GM12873 (cell line): ENCODE data around the gene SLC34A3.

Experiments used
- CTCF ChIP-seq: IDR thresholded peaks from 2 replicates; pipeline ENCODE4 v1.5.1; 2012; ENCODE audit warnings: low read depth, mild to moderate bottlenecking, moderate library complexity, low read length, control low read depth; ENCODE audit not compliant: insufficient read depth; ENCODE audit errors: missing control alignments

Gene SLC34A3

DNA sequence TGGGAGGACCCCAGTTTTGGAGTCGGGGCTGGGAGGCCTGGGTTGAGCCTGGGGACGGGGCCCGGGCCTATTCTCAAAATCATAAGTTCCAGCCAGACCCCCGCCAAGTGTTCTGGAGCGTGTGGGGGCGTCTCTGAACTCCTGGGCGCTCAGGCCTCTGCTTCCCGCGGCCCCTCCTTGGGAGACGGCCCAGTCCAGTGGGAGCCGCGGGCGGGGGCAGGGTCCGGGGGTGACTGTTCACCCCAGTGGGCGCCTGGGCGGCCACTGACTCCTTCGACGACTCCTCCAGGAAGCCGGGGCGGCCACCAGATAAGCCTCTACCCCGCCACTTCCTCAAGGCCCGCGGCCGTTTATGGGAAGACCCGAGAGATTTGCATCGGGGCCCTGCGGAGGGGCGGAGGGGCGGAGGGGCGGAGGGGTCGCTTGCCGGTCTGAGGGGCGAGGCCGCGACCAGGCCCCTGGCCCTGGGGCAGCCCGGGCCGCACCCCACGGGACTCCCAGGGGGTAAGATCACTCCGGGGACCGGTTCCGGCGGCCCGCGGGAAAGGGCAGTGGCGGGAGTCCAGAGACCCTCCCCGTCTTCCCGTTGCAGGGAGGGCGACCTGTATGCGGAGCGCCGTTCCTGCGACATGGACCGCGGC lies 47.5 kb downstream of the SLC34A3 start:
- no peak for TF ChIP-seq CTCF

GRCh38 chr9:137278721-137279711 lies 48.3 kb downstream of the SLC34A3 start:
- no peak for TF ChIP-seq CTCF

- TF ChIP-seq CTCF: no peak
Observed at GRCh38 chr9:137279741-137280473, 49.2 kb downstream of the SLC34A3 start.

- peak; percentile 32 for TF ChIP-seq CTCF
Observed at GRCh38 chr9:137280474-137281344, 50.0 kb downstream of the SLC34A3 start.

DNA sequence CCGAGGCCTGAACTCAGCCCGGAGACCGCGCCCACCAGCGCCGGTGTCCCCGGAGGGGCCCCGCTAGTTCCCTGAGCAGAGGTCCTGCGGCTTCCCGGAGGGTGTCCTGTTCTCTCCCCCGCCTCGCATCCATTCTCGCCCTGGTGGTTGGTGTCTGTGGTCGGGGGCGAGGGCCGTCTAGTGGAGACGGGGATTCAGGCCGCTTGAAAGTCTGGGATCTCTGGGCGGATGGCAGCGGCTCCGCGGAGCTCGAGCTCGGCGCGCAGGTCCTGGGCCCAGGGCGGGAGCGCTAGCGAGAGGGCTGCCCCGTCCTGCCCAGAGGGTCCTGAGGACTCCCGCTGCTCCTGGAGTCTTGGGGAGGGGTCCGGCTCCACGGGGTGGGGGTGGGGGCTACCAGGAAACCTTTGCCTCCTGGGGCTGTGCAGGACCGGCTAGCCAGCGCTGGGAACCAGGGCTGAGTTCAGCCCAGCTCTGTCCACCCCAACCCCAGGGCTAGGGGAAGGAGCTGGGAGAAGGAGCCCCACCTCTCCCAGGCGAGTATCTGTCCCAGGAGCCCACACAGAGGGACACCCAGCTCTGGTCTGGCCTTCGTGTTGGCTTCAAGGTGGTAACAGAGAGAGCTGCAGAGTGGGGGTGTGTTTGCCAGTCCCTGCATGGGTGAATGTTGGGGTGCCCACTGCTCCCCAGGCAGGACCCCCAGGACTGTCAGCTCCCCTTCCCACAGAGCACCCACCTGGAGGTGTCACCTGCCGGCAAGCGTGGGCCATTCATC lies 50.8 kb downstream of the SLC34A3 start:
- TF ChIP-seq CTCF: no peak
